HepG2 (cell line): ENCODE results near the gene TASOR. TPM values are rescaled to one million over a fixed set of nuclear protein-coding genes. Genes with fewer than 3 reads are reported as not detected.
A peak's percentile ranks its signal among the peaks of the same experiment; 100 is the strongest.

Experiments used
- ARHGAP35 ChIP-seq: sonication (generic); formaldehyde crosslinking; IDR thresholded peaks from 2 replicates; pipeline ENCODE4 v1.9.0; 2022; ENCODE audit warnings: mild to moderate bottlenecking, inconsistent platforms, moderate library complexity, missing genetic modification reagents, borderline replicate concordance
- ARNTL ChIP-seq: sonication (generic); formaldehyde crosslinking; IDR thresholded peaks from 2 replicates; pipeline ENCODE4 v1.4.0; 2020; ENCODE audit warnings: mild to moderate bottlenecking, missing genetic modification reagents
- ETV5 ChIP-seq: IDR thresholded peaks from 2 replicates; pipeline ENCODE4 v1.6.1; 2018; ENCODE audit warnings: missing biosample characterization, missing genetic modification reagents, inconsistent platforms, borderline replicate concordance
- EZH2 ChIP-seq: conservative IDR thresholded peaks from 2 replicates; pipeline ENCODE4 v1.6.1; 2012; ENCODE audit warnings: mild to moderate bottlenecking, low read depth, low read length, moderate library complexity
- MBD4 ChIP-seq: IDR thresholded peaks from 2 replicates; pipeline ENCODE4 v1.6.1; 2012; ENCODE audit warnings: low read length, inconsistent platforms, borderline replicate concordance
- ZMYM4 ChIP-seq: sonication (generic); formaldehyde crosslinking; IDR thresholded peaks from 2 replicates; pipeline ENCODE4 v1.8.1; 2023; ENCODE audit warnings: mild to moderate bottlenecking, missing genetic modification reagents
- ZNF292 ChIP-seq: sonication (generic); formaldehyde crosslinking; IDR thresholded peaks from 2 replicates; pipeline ENCODE4 v1.8.1; 2022; ENCODE audit warnings: mild to moderate bottlenecking, low read depth, missing genetic modification reagents, borderline replicate concordance
- ZNF484 ChIP-seq: sonication (generic); formaldehyde crosslinking; IDR thresholded peaks from 2 replicates; pipeline ENCODE4 v1.5.1; 2020; ENCODE audit warnings: mild to moderate bottlenecking, low read depth, missing genetic modification reagents, borderline replicate concordance
- ZNF749 ChIP-seq: sonication (generic); formaldehyde crosslinking; IDR thresholded peaks from 2 replicates; pipeline ENCODE4 v1.8.0; 2022; ENCODE audit warnings: mild to moderate bottlenecking, missing genetic modification reagents, moderate library complexity, borderline replicate concordance
- ZNF839 ChIP-seq: sonication (generic); formaldehyde crosslinking; IDR thresholded peaks from 2 replicates; pipeline ENCODE4 v1.4.0; 2020; ENCODE audit warnings: missing genetic modification reagents, mild to moderate bottlenecking, borderline replicate concordance
- polyA plus RNA-seq, 8 experiments: library from polyadenylated mRNA; depleted of rRNA in 3 of 8; stranded (reverse) in 7 of 8; unstranded in 1 of 8; fragments of >200 nt; fragmentation: Illumina TruSeq in 4 of 8; extraction: Trizol in 4 of 8; gene quantifications; 2 replicates each; pipeline versions ENCODE4 v1.2.1 to v1.2.3, GENCODE V29; 2011 to 2016; ENCODE audit warnings: low read depth in 4 of 8, missing spikeins in 1 of 8, mixed read lengths in 1 of 8; ENCODE audit not compliant: insufficient read depth in 1 of 8
- total RNA-seq, 5 experiments: library from RNA; depleted of rRNA; stranded (reverse); fragments of >200 nt; fragmentation: Illumina TruSeq; extraction: Trizol; gene quantifications; 2 replicates each; pipeline ENCODE4 v1.2.3, GENCODE V29; 2016; ENCODE audit warnings: low read depth in 1 of 5
- TF ChIP-seq, protein P1 (sequence below): sonication (generic); formaldehyde crosslinking; IDR thresholded peaks from 2 replicates; pipeline ENCODE4 v1.5.1; 2020; ENCODE audit warnings: missing genetic modification reagents, mild to moderate bottlenecking, borderline replicate concordance
- TF ChIP-seq, protein P2 (sequence below): IDR thresholded peaks from 2 replicates; pipeline ENCODE4 v1.6.1; 2016; ENCODE audit warnings: mild to moderate bottlenecking, missing biosample characterization, missing genetic modification reagents
- TF ChIP-seq, protein P3 (sequence below): sonication (generic); formaldehyde crosslinking; IDR thresholded peaks from 2 replicates; pipeline ENCODE4 v1.5.0; 2020; ENCODE audit warnings: mild to moderate bottlenecking, missing genetic modification reagents
- TF ChIP-seq, protein P4 (sequence below): sonication (generic); formaldehyde crosslinking; IDR thresholded peaks from 2 replicates; pipeline ENCODE4 v1.4.0; 2020; ENCODE audit warnings: missing genetic modification reagents, borderline replicate concordance
- TF ChIP-seq, protein P5 (sequence below): sonication (generic); formaldehyde crosslinking; conservative IDR thresholded peaks from 2 replicates; pipeline ENCODE4 v1.4.0; 2020; ENCODE audit warnings: missing genetic modification reagents
- TF ChIP-seq, protein P6 (sequence below): sonication (generic); formaldehyde crosslinking; IDR thresholded peaks from 2 replicates; pipeline ENCODE4 v1.4.0; 2020; ENCODE audit warnings: missing genetic modification reagents
- TF ChIP-seq, protein P7 (sequence below): sonication (generic); formaldehyde crosslinking; IDR thresholded peaks from 2 replicates; pipeline ENCODE4 v1.8.0; 2022; ENCODE audit warnings: missing genetic modification reagents, low read depth, mild to moderate bottlenecking, borderline replicate concordance

TASOR gene
- total and polyA plus RNA-seq, 2 of the 13 experiments (the other 11 are each of a cell fraction or from before 2014, with no cell fraction given) = 20.1 to 32.5 TPM

DNA sequence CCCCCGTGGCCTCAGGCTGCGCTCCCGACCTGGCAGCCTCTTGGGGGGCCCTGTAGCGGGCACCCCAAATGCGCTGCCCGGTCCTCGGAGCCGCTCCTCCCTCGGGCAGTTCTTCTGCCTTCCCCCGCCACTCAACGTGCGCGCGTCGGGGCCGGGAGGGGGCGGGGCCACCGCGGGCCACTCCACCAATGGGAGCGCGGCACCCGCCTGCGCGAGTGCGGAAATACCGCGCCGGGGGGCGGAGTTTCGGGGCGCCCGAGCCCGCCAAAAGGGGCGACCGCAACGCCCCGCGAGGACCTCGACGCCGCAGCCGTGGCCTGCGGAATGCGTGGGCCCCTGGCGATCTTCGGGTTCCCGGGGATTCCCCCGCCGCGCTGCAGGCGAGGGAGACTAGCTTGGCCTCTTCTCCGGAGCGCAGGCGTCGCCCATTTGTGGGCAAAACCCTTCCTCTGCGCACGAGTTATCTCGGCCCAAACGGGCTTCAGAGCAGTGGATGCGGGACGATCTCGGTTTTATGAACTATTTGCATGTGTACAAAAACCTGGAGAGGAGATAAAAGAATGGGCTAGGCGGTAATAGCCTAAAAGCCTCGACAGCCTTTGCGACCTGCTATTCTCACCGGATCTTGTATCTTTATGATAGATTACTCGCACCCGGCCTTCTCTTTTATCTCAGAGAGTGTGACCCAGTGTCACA, at the start of gene TASOR (continued):
- TF ChIP-seq, protein P1, sequence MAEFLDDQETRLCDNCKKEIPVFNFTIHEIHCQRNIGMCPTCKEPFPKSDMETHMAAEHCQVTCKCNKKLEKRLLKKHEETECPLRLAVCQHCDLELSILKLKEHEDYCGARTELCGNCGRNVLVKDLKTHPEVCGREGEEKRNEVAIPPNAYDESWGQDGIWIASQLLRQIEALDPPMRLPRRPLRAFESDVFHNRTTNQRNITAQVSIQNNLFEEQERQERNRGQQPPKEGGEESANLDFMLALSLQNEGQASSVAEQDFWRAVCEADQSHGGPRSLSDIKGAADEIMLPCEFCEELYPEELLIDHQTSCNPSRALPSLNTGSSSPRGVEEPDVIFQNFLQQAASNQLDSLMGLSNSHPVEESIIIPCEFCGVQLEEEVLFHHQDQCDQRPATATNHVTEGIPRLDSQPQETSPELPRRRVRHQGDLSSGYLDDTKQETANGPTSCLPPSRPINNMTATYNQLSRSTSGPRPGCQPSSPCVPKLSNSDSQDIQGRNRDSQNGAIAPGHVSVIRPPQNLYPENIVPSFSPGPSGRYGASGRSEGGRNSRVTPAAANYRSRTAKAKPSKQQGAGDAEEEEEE (CRISPR knock-in tag) = no peak
- TF ChIP-seq ZNF292 (CRISPR knock-in tag) (no peak), ZNF749 (CRISPR knock-in tag) (peak; percentile 87; the same call in 1 of the 2 replicates), MBD4 (no peak), ZNF484 (CRISPR knock-in tag) (no peak), ARHGAP35 (CRISPR knock-in tag) (peak; percentile 87), ZNF839 (CRISPR knock-in tag) (no peak), ETV5 (CRISPR knock-in tag) (no peak; the same call in 1 of the 2 replicates), ZMYM4 (CRISPR knock-in tag) (peak; percentile 93), EZH2 (no peak), ARNTL (CRISPR knock-in tag) (peak; percentile 65; the same call in 1 of the 2 replicates)
- TF ChIP-seq, protein P2, sequence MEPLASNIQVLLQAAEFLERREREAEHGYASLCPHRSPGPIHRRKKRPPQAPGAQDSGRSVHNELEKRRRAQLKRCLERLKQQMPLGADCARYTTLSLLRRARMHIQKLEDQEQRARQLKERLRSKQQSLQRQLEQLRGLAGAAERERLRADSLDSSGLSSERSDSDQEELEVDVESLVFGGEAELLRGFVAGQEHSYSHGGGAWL (CRISPR knock-in tag) = peak; percentile 91
- TF ChIP-seq, protein P3, sequence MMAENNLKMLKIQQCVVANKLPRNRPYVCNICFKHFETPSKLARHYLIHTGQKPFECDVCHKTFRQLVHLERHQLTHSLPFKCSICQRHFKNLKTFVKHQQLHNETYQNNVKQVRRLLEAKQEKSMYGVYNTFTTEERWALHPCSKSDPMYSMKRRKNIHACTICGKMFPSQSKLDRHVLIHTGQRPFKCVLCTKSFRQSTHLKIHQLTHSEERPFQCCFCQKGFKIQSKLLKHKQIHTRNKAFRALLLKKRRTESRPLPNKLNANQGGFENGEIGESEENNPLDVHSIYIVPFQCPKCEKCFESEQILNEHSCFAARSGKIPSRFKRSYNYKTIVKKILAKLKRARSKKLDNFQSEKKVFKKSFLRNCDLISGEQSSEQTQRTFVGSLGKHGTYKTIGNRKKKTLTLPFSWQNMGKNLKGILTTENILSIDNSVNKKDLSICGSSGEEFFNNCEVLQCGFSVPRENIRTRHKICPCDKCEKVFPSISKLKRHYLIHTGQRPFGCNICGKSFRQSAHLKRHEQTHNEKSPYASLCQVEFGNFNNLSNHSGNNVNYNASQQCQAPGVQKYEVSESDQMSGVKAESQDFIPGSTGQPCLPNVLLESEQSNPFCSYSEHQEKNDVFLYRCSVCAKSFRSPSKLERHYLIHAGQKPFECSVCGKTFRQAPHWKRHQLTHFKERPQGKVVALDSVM (CRISPR knock-in tag) = 0 out of 2 replicates have a peak, but pooled peaks have one; percentile 4
- TF ChIP-seq, protein P4, sequence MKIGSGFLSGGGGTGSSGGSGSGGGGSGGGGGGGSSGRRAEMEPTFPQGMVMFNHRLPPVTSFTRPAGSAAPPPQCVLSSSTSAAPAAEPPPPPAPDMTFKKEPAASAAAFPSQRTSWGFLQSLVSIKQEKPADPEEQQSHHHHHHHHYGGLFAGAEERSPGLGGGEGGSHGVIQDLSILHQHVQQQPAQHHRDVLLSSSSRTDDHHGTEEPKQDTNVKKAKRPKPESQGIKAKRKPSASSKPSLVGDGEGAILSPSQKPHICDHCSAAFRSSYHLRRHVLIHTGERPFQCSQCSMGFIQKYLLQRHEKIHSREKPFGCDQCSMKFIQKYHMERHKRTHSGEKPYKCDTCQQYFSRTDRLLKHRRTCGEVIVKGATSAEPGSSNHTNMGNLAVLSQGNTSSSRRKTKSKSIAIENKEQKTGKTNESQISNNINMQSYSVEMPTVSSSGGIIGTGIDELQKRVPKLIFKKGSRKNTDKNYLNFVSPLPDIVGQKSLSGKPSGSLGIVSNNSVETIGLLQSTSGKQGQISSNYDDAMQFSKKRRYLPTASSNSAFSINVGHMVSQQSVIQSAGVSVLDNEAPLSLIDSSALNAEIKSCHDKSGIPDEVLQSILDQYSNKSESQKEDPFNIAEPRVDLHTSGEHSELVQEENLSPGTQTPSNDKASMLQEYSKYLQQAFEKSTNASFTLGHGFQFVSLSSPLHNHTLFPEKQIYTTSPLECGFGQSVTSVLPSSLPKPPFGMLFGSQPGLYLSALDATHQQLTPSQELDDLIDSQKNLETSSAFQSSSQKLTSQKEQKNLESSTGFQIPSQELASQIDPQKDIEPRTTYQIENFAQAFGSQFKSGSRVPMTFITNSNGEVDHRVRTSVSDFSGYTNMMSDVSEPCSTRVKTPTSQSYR (CRISPR knock-in tag) = peak; percentile 10; the same call in 1 of the 2 replicates
- TF ChIP-seq, protein P5, sequence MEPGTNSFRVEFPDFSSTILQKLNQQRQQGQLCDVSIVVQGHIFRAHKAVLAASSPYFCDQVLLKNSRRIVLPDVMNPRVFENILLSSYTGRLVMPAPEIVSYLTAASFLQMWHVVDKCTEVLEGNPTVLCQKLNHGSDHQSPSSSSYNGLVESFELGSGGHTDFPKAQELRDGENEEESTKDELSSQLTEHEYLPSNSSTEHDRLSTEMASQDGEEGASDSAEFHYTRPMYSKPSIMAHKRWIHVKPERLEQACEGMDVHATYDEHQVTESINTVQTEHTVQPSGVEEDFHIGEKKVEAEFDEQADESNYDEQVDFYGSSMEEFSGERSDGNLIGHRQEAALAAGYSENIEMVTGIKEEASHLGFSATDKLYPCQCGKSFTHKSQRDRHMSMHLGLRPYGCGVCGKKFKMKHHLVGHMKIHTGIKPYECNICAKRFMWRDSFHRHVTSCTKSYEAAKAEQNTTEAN = peak; percentile 60
- TF ChIP-seq, protein P6, sequence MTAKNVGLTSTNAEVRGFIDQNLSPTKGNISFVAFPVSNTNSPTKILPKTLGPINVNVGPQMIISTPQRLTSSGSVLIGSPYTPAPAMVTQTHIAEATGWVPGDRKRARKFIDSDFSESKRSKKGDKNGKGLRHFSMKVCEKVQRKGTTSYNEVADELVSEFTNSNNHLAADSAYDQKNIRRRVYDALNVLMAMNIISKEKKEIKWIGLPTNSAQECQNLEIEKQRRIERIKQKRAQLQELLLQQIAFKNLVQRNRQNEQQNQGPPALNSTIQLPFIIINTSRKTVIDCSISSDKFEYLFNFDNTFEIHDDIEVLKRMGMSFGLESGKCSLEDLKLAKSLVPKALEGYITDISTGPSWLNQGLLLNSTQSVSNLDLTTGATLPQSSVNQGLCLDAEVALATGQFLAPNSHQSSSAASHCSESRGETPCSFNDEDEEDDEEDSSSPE (CRISPR knock-in tag) = peak; percentile 98
- TF ChIP-seq, protein P7, sequence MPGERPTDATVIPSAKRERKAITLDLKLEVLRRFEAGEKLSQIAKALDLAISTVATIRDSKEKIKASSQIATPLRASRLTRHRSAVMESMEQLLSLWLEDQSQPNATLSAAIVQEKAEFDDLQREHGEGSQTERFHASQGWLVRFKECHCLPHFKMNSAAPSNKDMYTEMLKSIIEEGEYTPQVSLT (CRISPR knock-in tag) = no peak
